GM18507 (cell line): ENCODE results near the gene EPHB1.

Experiments used
- DNase-seq: peaks from one replicate; pipeline ENCODE4 v3.0.0; 2011; ENCODE audit warnings: low read depth; ENCODE audit not compliant: insufficient read length; ENCODE audit errors: extremely low spot score
- FAIRE-seq: peaks from 2 replicates; lab custom pipeline; 2011; peaks lifted over from hg19 to GRCh38; lab: Jason Lieb, UNC

Gene EPHB1

DNA sequence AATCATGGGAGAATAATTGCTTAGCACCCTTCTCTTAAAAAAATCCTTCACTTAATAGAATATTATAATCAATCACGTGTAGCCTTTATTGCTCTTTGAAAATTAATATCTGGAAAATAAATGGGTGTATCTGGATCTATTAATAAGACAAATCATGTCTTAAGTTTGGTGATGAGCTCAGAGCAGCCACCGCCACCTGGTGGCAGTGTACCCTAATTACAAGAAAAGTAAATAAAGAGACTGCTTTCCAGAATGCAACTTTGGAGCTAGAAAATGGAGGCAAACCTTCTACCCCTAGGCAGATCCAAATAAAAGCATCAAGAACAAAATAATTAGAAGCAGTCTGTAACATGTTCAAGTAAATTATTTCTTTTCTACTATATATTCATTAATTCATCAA, 43.5 kb downstream of the EPHB1 start:
- FAIRE-seq, result no peak
- no peak for DNase-seq

DNA sequence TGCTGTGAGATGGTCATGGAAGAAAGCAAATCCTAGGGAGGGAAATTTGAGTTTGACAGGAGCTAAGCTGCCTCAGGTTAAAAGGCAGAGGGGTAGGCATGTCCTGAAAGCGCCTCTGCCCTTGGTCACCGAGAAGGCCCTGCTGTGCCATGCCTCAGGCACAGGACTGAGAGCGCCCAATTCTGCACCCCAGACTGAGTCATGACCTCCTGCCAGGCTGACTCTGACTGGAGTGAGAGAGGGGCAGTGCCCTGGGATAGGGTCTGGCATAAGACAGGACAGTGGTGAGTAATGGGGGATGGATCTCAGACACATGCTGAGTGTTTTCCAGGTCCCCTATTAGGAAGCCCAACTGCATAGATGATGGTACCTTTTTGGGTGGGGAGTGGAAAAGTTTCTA, 44.4 kb downstream of the EPHB1 start:
- no peak for FAIRE-seq

DNA sequence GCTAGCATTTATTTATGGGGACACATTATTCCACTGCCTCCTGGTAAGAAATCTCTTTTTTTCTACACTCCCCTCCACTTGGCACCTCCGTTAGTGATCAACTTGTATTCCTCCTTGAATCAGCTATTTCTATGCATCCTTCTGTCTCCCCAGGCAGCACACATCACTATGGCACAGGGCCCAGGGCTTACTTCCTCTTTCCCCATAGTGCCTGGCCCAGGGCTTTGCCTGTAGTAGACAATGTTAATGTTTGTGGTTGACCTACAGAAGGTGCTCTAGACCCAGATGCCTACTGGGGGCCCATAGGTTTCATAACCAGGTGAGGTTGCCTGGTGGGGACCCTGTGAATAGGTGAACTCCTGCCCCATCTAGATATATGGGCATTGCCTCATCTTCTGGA, 44.9 kb downstream of the EPHB1 start:
- FAIRE-seq (peak; percentile 84), DNase-seq (no peak)

More for the DNA sequence above, 44.4 kb downstream of the EPHB1 start:
- no peak for DNase-seq

DNA sequence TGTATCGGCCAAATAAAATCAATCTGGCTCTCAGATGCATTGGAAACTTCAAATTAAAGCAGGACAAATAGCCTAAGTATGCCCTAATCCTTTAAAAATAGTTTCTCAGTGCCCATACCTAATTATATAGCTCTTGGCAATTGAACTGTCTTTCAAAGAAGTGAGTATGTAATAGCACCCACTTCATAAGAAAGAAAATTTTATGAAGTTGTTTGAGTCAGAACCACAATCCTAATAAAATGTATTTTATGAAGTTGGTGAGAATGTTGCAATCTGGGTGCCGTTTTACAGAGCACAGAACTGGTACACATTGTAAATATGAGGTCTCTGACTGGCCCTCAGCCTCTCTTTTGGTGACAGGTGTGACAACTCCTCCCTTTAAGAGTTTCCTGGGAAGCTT, 45.4 kb downstream of the EPHB1 start:
- FAIRE-seq, result no peak
- no peak for DNase-seq

DNA sequence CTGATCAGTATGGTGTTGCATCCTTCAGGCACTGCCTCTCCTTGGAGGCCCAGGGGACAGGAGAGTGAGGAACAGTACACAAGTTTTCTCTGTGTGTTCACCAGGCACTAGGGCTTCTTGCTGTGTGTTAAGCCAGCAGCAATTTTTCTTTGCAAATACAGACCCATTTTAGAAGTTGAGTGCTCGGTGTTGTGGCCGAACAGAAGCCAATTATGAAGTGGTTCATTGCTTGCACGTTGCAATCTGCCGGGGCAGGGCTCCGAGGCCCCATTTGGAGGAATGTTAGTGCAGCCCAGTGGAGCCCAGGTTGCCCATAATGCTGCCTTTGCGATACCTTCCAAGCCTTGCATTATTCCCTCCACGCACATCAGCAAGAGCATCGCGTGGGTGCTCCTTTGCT, 51.0 kb downstream of the EPHB1 start:
- DNase-seq, result no peak
- no peak for FAIRE-seq

DNA sequence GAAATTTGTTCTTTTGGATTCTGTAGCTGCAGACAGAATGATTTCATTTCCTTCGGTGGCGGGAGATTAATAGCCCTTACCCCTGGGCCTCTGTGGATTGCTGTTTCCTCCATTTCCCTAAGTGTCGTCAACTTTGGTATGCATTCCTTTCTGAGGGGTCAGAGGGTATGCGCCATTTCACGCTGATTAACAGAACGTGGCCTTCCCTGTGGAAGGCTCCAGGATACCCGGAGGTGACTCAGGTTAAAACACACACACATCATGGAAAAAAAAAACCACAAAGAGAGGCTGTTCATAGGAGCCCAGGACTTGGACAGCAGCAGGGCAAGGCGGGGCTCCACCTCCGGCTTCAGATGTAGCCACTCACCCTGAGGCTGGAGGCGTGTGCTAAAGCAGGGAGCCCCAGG, 51.9 kb downstream of the EPHB1 start:
- DNase-seq (no peak), FAIRE-seq (no peak)

DNA sequence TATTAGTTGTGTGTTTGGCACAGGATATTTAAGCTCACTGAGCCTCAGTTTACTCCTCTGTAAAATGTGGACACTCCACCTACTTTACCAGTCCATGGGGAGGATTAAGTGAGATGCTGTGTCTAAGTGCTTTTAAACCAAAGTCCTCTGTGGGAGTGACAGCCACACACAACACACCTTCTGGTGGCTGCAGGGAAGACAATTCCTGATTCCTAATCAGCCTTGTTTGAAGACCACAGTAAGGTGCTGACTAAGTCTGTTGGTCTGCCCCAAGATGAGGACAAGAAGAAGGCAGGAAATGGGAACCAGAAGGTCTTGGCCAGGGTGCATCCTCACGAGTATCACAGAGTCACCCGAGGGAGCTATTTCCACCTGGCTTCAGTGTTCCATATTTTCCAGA, 52.3 kb downstream of the EPHB1 start:
- FAIRE-seq (no peak), DNase-seq (no peak)

DNA sequence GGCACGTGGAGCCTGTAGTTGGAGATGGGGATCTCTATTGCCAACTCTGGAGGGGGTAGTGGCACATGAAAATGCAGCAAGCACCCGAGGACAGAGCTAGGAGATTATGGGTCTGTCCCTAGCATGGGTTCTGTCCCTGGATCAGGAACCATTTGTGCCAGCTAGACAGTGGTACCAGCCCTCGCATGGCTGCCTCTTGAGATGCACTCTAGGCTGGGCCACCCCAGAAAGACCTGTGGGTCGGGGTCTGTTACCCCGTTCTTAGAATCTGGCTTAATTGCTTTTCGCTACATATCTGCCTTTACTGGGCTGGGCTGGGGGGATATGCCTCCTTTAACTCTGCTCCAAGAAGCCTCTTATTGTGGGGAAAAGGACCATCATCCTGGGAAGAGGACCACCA, 54.5 kb downstream of the EPHB1 start:
- FAIRE-seq, result no peak
- DNase-seq, result no peak

DNA sequence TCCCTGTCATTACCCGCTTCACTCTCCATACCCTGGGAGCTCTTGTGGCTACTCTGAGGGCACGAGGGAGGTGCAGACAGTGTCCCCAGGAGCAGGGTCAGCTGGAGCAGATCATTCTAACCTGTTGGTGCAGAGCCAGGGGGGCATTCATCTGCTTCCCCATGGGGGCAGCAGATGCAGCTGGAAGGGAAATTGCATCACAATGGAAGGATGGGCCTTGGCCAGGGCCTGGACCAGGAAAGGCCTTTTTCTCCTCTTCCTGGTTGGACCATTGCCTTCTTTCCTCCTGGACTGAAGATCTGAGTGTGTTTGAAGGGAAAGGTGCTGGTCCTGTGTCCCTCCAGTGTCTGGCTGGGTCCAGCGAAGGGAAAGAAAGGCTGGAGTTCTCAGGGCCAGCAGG, 55.7 kb downstream of the EPHB1 start:
- DNase-seq, result no peak
- no peak for FAIRE-seq

DNA sequence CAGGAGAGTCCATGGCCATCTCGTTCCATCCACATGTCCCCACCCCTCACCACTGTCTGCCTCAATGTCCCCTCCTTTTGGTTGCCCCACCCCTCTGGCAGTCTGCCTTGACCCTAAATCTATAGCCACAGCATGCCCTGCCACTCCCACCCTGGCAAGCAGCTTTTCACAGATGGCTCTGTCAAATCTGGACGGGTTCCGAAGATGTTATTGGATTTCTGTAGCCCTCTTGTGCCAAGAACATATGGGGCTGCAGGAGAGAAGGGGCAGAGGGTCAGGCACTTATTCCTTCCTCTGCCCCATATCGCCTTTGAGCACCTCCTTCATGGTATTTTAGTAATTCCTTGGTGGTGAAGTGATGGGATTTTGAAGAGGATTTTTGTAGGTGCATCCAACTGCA, 57.1 kb downstream of the EPHB1 start:
- DNase-seq (no peak), FAIRE-seq (no peak)

DNA sequence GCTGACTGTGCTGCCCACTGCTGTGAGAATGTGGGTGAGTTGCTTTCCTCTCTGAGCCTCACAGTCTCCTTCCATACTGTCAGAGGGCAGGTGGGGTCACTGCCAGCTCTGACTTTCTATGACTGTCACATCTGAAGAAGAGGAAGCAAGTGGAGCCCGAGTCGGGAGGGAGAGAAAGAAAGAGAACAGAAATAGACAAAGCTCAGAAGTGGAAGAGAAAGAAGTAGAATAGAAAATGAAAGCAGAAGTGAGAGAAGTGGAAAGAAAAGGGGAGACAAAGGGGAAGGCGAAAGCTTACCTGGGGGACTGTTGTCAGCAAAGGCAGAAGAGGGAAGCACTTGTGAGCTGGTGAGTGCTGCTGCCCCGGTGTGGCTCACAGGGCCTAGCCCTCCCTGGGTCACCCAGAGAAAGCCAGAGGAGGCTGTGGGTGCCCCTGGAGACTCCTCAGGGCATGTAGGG, 57.9 kb downstream of the EPHB1 start:
- DNase-seq (peak; percentile 60), FAIRE-seq (peak; percentile 99)

DNA sequence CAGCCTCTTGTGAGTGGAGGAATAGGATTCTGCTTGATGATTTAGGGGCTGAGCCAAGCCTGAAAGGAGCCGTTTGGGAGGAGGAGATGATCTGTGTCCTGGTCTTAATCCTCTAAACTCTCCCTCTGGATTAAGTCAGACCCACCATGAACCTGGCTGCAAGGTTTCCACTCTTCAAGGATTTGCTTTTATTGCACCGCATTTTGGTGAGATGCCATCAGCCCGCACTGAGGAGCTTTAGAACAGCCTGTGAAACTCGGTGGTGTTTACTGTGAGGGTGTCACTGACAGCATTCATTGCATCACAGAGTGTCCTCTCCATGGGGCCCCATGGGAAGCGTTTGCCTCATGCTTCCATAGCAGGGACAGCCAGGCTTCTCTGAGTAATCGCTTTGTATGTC, 59.2 kb downstream of the EPHB1 start:
- DNase-seq (no peak), FAIRE-seq (no peak)

DNA sequence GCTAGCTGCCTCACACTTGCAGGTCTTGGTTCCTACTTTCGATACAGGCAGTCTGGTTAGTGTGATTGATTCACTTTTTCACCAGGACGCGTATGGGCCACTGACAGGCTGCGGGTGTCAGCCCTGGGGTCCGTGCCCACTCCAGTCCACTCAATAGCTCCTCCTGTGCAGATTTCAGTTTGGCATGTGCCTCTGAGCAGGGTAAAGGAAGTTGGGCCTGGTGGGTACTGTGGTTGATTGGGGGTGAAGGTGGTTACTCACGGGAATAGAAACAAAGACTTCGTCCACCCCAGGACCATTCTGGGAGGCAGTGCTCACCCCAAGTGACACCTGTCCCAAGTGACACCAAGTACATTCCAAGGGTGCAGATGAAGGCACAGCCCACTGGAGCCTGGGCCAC, 62.3 kb downstream of the EPHB1 start:
- FAIRE-seq, result peak; percentile 12
- DNase-seq, result no peak

DNA sequence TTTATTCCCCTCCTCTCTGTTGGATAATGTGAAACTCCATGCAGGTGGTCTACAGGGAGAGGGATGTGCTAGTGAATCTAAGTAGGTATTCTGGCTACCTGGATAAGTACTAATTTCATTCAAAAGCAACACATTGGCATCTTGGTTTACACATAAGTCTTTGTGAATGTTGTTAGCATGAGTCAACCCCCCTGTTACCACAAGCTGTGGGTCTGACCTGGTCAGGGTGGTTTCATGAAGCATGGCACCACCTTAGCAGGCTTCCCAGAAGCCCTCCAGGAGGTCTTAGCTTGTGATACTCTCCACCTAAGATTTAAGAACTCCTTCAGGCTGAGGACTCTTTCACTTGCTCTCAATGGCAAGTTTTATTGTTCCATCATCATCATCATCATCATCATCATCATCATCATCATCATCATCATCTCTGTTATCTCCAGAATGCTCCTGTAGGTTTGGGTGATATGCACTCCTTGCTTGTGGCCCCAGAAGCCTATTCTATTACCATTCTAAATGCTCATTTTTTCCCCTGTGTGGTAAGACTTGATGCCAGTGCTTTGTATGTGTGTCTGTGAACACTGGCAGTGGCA, 62.8 kb downstream of the EPHB1 start:
- DNase-seq (no peak), FAIRE-seq (no peak)

DNA sequence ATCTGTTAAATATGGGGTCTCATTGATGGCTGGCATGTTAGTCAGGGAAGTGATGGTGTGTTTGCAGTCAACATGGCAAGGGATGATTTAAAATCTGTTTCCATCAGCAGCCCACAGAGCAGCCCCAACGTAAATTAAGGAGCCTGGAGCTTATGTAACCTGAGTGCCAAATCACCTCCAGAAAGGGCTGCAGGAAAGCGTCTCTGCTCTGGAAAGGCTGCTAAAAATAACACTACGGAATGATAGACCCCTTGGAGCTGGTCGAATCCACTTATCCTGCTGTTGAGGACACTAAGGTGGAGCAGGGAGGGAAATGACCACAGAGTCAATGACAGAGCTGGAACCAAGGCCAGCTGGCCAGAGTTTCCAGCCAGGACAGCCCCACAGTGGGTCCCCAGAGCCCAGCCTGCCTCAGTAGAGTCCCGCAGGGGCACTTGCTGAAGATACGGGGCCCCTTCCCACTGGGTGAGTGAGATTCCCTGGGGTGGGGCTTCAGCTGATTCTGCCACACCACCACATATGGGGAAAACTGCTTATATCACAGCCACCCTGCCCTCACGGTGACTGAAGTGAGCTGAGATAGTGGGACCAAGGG, 63.5 kb downstream of the EPHB1 start:
- DNase-seq (no peak), FAIRE-seq (no peak)

DNA sequence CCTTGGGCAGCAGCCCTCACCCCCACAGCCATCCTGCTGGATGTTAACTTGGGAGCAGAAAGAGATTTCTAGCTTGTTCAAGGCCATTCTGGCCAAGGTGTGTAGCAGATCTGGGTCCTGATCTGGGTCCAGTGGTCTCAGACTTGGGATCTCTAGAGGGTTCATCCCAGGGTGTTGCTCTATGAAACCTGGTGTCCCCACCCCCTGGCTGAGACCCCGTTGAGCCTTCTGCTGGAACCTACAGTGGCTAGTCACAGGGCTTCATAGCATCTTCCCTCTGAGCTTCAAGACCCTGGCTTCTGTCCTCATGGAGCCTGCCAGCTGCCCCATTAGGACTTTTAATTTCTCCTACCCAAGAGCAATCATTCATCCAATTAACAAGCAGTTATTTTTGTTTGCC, 64.3 kb downstream of the EPHB1 start:
- DNase-seq, result no peak
- FAIRE-seq, result no peak

DNA sequence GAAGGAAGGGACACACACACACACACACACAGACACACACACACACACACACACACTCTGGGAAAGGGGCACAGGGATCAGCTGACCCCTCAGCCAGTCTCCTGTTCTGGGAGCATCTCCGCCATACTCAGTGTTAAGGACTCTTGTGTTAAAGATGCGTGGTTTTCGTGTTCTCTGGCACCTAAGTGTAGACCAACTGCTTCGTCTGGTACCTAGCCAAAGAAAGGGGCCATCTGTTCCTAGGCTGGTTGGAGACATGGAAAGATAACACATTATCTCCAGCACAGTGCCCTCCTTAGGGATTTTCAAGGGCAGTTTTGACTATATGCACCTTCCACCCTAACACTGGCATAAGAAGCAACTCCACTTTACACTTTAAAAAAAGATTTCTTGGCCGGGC, 65.1 kb downstream of the EPHB1 start:
- peak; percentile 29 for FAIRE-seq
- DNase-seq, result no peak

DNA sequence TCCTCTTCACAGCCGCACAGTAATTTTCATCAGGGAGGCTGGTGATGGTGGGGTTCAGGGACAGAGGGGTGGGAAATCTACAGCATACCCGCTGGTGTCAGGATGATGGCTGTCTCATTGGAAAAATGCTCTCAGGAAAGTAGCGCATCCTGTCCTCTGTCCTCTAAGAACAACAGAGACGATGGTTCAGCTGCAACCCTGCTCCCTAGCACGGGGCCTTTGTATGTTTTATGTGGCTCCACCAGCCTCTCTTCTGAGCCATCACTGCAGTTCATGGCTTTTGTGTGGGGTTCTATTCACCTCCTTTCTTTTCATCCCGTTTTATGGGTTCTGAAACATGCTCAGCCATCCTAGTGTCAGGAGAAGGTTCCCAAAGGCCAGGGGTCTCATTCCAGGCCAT, 68.9 kb downstream of the EPHB1 start:
- FAIRE-seq (no peak), DNase-seq (no peak)

DNA sequence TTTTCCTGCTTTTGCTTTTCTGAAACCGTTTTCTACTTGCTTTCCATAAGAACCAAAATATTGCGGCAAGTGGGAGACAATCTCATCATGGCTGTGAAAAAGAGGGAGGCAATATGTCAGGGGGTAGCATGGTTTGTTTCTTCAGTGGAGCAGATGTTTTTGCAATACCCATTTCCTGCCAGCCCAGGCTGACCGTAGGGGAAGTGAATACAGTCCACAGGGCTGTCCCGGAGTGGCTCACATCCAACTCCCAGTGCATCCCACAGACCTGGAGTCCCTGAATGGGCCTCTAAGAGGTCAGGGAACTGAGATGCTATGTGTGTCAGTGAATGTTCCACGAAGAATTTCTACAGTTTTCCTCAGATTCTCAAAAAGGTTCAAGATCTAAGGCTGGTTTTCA, 69.6 kb downstream of the EPHB1 start:
- no peak for DNase-seq

DNA sequence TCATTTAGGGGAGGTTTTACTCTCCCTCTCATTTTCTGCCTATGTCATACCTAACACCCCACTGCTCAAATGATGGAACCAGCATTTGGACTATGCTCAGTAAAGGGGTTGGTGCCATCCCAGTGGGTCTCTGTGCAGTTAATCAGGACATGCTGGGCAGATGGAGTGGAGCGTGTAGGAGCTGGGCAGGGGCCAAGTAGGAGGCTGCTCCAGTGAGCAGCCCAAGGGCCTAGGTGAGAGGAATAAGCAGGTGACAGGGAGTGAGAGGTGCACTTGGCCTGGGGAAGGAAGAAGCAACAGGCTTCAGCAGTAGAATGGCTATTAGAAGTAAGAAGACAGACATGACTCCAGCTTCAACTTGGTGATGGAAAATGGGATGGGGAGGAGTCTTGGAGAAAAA, 72.2 kb downstream of the EPHB1 start:
- FAIRE-seq (no peak), DNase-seq (no peak)

More for the DNA sequence above, 69.6 kb downstream of the EPHB1 start:
- no peak for FAIRE-seq

DNA sequence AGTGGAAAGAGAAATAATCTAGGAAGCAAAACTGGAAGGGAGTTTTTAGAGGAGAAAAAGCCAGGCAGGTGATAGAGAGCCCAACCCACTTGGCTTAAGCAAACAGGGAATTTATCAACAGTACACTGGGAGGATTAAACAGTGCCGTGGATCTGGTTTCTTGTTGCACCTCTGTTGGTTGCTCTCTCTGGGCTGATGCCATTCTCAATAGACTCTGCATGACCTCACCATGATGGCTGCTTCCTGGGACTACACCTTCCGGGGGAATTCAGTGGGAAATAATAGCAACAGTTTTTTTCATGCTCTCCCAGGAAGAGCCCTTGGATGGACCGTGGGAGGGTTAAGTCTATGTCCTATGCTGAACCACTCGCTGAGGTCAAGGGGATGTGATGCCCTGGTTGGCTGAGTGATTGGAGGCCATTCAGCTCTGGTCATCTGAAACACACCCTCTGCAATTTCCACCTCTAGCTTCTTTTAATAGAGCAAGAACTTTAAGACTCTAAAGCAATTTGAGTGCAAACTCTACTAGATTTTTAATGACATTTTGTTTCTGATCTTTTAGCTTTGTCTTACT, 74.2 kb downstream of the EPHB1 start:
- DNase-seq (no peak), FAIRE-seq (no peak)
